Nephron progenitor cell (in vitro differentiated cells): ENCODE data around the gene SKAP2.

ENCODE experiments used
- DNase-seq: peaks from one replicate; pipeline ENCODE4 v3.0.0; 2021
- H3K27ac Mint-ChIP-seq: 2 replicates; pipeline ENCODE4 v1.8.0; 2021; ENCODE audit warnings: mild to moderate bottlenecking, moderate library complexity, mixed read lengths
- H3K27me3 Mint-ChIP-seq: 2 replicates; pipeline ENCODE4 v1.8.0; 2021; ENCODE audit warnings: mild to moderate bottlenecking, low read depth, mixed read lengths; ENCODE audit not compliant: poor library complexity
- H3K36me3 Mint-ChIP-seq: 2 replicates; pipeline ENCODE4 v1.8.0; 2021; ENCODE audit warnings: low read depth, mixed read lengths
- H3K4me1 Mint-ChIP-seq: 2 replicates; pipeline ENCODE4 v1.8.0; 2021; ENCODE audit warnings: mixed read lengths
- H3K4me3 Mint-ChIP-seq: 2 replicates; pipeline ENCODE4 v1.8.0; 2021; ENCODE audit warnings: mild to moderate bottlenecking, moderate library complexity, mixed read lengths
- H3K9me3 Mint-ChIP-seq: 2 replicates; pipeline ENCODE4 v1.8.0; 2021; ENCODE audit warnings: mild to moderate bottlenecking, moderate library complexity, mixed read lengths
- TF ChIP-seq, protein P1 (sequence below): fragments of 200-600 bp; sonication (generic); IDR thresholded peaks from 2 replicates; pipeline ENCODE4 v1.5.0; 2021; ENCODE audit warnings: antibody characterized with exemption

SKAP2 gene

DNA sequence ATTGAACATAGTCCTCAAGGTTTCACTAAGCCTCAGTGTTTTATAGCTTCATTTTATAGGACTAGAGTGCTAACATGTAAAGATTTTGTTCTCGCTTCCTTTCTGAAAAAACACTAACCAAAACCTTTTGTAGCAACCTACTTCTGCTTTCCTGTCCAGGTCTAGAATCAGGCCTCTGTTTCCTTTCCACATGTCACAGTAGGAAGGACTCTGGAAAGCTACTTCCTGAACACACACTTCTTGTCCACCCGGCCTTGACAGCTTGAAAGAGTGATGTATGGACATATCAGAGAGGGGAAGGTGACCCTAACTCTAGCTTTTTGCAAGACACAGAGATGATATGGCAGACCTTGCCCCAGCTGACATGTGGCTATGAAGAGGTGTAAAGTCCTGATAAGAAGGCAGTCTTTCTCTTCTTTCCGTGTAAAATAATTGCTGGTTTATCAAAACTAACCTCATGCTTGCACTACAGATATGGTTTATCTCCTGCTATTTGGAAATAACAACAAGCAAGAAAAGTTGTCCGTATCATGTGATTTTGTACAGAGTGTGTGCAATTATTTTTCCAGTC lies 175.4 kb downstream of the SKAP2 start:
- TF ChIP-seq, protein P1, sequence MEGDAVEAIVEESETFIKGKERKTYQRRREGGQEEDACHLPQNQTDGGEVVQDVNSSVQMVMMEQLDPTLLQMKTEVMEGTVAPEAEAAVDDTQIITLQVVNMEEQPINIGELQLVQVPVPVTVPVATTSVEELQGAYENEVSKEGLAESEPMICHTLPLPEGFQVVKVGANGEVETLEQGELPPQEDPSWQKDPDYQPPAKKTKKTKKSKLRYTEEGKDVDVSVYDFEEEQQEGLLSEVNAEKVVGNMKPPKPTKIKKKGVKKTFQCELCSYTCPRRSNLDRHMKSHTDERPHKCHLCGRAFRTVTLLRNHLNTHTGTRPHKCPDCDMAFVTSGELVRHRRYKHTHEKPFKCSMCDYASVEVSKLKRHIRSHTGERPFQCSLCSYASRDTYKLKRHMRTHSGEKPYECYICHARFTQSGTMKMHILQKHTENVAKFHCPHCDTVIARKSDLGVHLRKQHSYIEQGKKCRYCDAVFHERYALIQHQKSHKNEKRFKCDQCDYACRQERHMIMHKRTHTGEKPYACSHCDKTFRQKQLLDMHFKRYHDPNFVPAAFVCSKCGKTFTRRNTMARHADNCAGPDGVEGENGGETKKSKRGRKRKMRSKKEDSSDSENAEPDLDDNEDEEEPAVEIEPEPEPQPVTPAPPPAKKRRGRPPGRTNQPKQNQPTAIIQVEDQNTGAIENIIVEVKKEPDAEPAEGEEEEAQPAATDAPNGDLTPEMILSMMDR = no peak
- peak overlapping the region; percentile 98 for H3K27ac Mint-ChIP-seq

DNA sequence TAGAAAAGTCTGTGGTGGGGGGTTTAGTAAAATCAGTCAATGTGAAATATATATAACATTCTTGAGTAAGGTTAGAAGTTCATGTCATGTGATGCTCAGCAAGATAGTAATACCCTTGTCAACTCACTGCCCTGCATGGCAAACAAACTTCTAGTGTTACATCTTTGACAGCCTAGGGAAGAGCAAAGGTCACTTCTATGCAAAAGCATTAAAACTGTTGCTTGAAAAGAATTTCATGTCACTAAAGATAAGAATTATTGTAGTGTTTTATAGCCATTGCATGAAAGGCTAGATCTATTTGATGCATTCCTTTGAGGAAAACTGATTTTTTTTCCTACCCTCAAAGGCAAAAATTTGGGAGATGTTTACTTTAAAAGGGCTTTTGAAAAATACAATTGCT lies 176.0 kb downstream of the SKAP2 start:
- H3K36me3 Mint-ChIP-seq = no peaks in the 10 kb centered on the region
- DNase-seq = no peak
- H3K27ac Mint-ChIP-seq = no peak overlapping the region
- TF ChIP-seq, protein P1 = no peak
- no peaks in the 10 kb centered on the region for H3K27me3 Mint-ChIP-seq
- H3K4me1 Mint-ChIP-seq = peaks cover 96% of the 10 kb centered on the region
- H3K4me3 Mint-ChIP-seq = peak overlapping the region; percentile 55
- H3K9me3 Mint-ChIP-seq = no peaks in the 10 kb centered on the region

More for the DNA sequence above, 175.4 kb downstream of the SKAP2 start:
- Mint-ChIP-seq H3K9me3 (no peaks in the 10 kb centered on the region), H3K27me3 (no peaks in the 10 kb centered on the region), H3K4me1 (peaks cover 89% of the 10 kb centered on the region), H3K4me3 (peak overlapping the region; percentile 27), H3K36me3 (no peaks in the 10 kb centered on the region)
- no peak for DNase-seq

DNA sequence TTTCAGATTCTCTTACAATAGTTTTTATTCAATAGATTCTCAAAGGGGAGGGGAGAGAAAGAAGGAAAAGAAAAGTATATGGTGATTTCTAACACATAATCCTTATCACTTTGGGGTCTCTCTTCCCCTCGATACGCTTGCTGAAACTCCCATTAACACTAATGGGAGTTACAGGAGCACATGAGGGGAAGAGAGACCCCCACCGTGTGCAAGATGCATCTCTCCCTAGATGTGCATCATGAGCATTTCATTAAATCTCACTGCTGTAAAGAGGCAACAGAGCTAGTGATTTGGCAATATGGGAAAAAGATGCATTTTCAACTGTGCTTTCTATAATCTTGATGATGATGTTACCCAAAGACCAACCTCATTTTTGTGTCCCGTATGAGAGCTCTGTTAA lies 177.4 kb downstream of the SKAP2 start:
- H3K27ac Mint-ChIP-seq = peak overlapping the region; percentile 95
- no peak for DNase-seq
- peaks cover 100% of the 10 kb centered on the region for H3K4me1 Mint-ChIP-seq
- H3K36me3 Mint-ChIP-seq = no peaks in the 10 kb centered on the region
- no peaks in the 10 kb centered on the region for H3K9me3 Mint-ChIP-seq
- peak overlapping the region; percentile 56 for H3K4me3 Mint-ChIP-seq
- H3K27me3 Mint-ChIP-seq = no peaks in the 10 kb centered on the region
- TF ChIP-seq, protein P1 = no peak

DNA sequence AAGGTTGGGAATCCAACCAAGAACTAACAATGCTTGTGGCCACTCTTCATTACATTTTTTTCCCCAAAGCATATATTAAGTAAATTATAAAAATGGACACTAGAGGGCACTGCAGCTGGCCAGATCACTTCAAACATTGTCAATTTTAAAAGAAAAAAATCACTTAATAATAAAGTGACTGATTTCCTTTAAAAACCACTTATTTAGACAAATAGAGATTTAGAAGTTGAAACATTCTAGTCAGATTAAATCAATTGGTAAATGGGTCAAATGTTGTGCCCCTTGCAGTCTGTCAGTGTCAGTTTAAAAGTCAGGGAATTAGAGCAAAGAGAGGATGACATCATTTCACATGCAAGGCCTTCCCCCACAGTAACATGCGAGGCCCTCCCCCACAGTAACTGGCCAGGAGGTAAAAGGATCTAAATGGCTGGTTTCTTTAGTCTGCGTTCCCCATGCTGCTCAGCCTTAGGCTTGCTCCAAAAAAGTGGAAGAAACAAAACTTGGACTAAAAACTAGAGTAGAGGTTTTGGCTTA lies 177.9 kb downstream of the SKAP2 start:
- no peaks in the 10 kb centered on the region for H3K9me3 Mint-ChIP-seq
- TF ChIP-seq, protein P1 = peak; percentile 88
- H3K4me3 Mint-ChIP-seq = peak overlapping the region; percentile 55
- DNase-seq = peak; percentile 50
- H3K4me1 Mint-ChIP-seq = peaks cover 100% of the 10 kb centered on the region
- no peaks in the 10 kb centered on the region for H3K27me3 Mint-ChIP-seq
- H3K27ac Mint-ChIP-seq = peak overlapping the region; percentile 95
- H3K36me3 Mint-ChIP-seq = no peaks in the 10 kb centered on the region

- TF ChIP-seq, protein P1 = no peak
- no peak for DNase-seq
- Mint-ChIP-seq H3K4me3 (no peak overlapping the region), H3K4me1 (peaks cover 98% of the 10 kb centered on the region), H3K36me3 (no peaks in the 10 kb centered on the region), H3K9me3 (no peaks in the 10 kb centered on the region), H3K27ac (no peak overlapping the region), H3K27me3 (no peaks in the 10 kb centered on the region)
Observed at GRCh38 chr7:26685606-26686005, 178.8 kb downstream of the SKAP2 start.

- H3K27ac Mint-ChIP-seq = no peak overlapping the region
- no peak overlapping the region for H3K4me3 Mint-ChIP-seq
- TF ChIP-seq, protein P1 = no peak
- H3K9me3 Mint-ChIP-seq = no peaks in the 10 kb centered on the region
- H3K36me3 Mint-ChIP-seq = peaks cover 5% of the 10 kb centered on the region
- peaks cover 95% of the 10 kb centered on the region for H3K4me1 Mint-ChIP-seq
- H3K27me3 Mint-ChIP-seq = no peaks in the 10 kb centered on the region
- no peak for DNase-seq
Observed at GRCh38 chr7:26684447-26684846, 179.9 kb downstream of the SKAP2 start.
